ENCODE measurements around the gene SDK1.

Gene SDK1

DNA sequence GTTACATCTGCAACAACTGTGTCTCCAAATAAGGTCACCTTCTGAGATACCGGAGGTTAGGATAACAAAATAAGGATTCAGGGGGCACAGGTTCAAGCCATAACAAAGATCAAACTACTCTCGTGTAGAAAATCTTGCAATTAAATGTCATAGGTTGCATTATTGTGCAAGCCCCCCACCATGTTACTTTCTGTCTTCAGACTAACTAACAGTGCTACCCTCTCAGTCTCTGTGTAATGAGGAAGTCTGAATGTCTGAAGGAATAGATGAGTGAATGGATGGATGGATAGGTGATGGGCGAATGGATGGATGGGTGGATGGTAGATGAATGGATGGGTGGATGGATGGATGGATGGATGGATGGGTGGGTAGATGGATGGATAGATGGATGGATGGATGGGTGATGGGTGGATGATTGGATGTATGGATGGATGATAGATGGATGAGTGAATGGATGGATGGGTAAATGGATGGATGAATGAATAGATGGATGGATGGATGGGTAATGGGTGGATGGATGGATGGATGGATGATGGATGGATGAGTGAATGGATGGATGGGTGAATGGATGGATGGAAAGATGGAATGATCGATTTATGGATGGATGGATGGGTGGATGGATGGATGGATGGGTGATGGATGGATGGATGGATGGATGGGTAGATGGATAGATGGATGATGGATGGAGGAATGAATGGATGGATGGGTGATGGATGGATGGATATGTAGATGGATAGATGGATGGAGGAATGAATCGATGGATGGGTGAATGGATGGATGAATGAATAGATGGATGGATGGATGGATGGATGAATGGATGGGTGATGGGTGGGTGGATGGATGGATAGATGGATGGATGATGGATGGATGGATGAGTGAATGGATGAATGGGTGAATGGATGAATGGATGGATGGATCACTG lies 823.8 kb downstream of the SDK1 start:
- DNase-seq: no peak

GRCh38 chr7:4127909-4128560 lies 827.0 kb downstream of the SDK1 start:
- no peak for DNase-seq

- DNase-seq: no peak
Measured at GRCh38 chr7:4129481-4130122, 828.5 kb downstream of the SDK1 start.

- DNase-seq: no peak
Measured at GRCh38 chr7:4131063-4131462, 830.0 kb downstream of the SDK1 start.

GRCh38 chr7:4132221-4132620 lies 831.2 kb downstream of the SDK1 start:
- no peak for DNase-seq

GRCh38 chr7:4133491-4134044 lies 832.5 kb downstream of the SDK1 start:
- DNase-seq: no peak

- DNase-seq: no peak
Measured at GRCh38 chr7:4134204-4134603, 833.2 kb downstream of the SDK1 start.

GRCh38 chr7:4134631-4135030 lies 833.6 kb downstream of the SDK1 start:
- no peak for DNase-seq

- no peak for DNase-seq
Measured at GRCh38 chr7:4135301-4135700, 834.2 kb downstream of the SDK1 start.

DNA sequence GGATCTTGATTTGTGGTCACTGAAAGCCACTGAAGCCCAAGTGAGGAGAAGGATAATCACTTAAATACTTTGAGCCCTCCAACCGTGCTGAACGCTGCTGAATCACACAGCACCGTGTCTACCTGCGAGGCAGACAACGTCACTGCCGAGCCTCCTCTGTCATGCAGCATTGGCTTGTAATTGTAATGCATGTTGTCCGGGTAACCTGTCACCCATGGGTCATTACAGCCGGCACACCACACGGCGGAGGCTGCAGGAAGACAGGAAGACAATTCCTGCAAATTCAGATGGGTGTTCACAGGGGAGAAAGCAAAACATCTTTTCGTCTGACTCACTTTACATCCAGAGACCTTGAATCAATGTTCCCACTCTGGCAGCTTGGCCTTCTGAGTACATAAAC lies 835.0 kb downstream of the SDK1 start:
- DNase-seq: no peak

DNA sequence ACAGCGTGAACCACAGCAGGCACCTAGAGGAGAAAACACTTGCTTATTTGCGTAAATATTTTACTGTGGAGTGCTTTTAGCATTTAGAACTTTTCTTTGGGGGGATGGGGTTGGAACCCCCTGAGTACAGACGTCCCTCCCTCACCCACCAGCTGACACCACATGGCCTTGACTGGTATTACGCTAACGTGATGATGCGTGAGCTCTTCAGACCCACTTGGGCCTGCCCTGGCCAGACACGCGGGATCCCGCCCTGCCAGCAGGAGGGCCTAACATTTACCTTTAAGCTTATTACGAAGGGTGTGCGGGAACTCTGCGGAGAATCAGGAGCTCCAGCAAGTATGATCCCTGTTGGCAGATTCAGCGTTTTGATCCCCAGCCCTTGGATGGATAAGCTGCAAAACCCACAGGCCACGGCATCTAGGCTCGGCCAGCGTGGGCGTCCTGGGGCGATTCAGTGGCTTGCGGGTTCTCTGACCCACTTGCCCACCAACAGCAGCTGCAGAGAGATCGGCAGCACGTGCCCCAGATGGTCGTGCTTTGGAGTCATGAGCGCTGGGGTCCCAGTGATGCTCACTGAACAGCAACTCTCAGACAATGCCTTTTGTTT lies 835.6 kb downstream of the SDK1 start:
- no peak for DNase-seq

- no peak for DNase-seq
Measured at GRCh38 chr7:4137552-4137951, 836.5 kb downstream of the SDK1 start.

DNA sequence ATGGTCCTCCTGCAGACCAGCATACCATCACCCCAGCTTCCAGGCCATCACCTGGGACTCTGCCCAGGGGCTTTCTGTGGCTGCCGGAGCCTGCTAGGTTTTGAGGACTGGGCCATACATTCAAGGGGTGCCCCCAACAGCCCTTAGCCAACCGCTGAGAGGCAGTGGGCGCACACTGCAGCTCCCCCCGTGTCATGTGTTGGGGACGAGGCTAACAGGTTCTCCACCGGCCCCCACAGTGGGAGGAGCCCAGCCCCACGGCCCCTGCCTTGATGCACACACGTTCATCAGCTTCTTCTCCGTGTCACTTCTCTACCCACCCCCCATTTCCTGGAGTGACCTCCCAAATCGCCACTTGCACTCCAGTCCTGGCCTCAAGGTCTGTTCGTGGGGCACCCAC lies 837.8 kb downstream of the SDK1 start:
- DNase-seq: no peak

DNA sequence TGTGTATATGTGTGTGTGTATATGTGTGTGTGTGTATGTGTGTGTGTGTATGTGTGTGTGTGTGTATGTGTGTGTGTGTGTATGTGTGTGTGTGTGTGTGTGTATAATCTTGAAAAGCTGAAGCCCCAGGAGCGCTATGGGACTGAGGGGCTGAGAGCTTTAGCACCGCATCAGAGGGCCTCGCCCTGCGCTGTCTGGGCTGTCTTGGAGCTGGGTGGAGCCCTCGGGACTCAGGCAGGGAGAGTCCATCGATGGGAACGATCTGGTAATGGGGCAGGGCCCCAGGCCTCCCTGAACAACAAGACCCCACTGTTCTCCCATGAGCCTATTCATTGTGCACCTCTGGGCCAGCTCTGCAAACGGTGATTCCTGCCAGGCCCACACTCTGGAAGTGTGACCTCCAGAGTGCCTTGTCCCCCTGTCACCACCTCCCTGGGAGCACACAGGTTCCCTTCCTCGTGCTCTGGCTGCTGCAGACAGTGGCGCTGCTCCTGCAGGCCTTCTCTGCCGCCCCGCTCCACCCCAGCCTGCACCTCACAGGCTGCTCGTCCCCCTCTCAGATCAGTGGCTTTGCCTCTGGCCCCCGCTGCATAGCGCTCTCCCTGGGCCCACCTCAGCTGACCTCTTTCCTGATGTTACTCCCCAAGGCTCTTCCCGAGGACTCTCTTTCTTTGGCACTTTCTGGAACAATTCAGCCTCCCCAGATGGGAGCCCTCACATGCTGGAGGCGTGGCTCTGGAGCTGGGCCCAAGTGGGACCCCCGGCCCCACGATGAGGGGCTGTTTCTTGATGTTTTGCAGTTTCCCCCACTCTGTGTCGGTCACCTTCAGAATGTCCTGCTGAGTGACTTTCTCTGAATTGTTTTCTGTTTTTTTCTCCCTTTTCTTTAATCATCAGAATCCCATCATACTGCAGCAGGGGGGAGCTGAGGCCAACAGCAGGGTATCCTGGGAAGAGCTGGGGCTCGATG lies 838.9 kb downstream of the SDK1 start:
- no peak for DNase-seq

- DNase-seq: no peak
Measured at GRCh38 chr7:4140933-4141332, 839.9 kb downstream of the SDK1 start.

- DNase-seq: no peak
Measured at GRCh38 chr7:4143006-4143405, 842.0 kb downstream of the SDK1 start.

DNA sequence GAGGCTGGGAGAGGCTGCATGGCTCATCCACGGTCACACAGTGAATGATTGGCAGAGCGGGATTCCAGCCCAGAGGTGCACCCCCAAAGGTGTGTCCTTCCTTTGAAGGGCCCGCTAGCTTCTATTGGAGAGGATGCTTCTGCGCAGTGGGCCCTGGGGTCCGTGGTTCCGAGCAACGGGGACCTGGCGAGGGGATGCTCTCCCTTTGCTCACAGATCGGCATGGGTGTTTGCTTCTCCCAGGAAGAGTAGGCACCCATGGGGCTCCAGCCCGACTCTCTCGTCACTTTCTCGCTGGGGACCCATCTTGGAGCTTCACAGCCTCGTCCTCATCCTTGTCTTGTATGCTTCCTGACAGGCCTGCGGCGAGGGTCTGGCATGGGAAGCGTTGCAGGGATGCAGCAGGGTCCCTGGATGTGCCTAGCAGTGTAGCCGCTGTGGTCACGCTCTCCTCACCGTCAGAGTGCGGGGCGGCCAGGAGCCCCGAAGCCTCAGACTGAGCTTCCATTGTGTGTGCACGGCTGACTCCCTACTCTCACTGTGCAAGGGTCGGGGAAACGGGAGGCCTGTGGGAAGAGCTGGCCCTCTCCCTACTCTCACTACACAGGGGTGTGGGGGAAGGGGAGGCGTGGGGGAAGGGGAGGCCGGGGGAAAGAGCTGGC lies 842.6 kb downstream of the SDK1 start:
- no peak for DNase-seq

- DNase-seq: no peak
Measured at GRCh38 chr7:4144172-4144701, 843.2 kb downstream of the SDK1 start.

GRCh38 chr7:4144811-4145510 lies 843.9 kb downstream of the SDK1 start:
- DNase-seq: no peak

- DNase-seq: no peak
Measured at GRCh38 chr7:4145576-4145975, 844.5 kb downstream of the SDK1 start.
